Astrocyte (in vitro differentiated cells and primary cell): ENCODE measurements around the gene UTS2R. TPM values are rescaled to one million over a fixed set of nuclear protein-coding genes. Genes with fewer than 3 reads are reported as not detected.
"Not testable (repeated sequence)": the region's sequence is repeated elsewhere in the genome, so short reads cannot be mapped to it uniquely, and the experiment has no call there.

Source experiments
- DNase-seq: peaks from one replicate; pipeline ENCODE4 v3.0.0-alpha.2; 2010; ENCODE audit warnings: low read depth
- FAIRE-seq: peaks from 2 replicates; lab custom pipeline; 2011; peaks lifted over from hg19 to GRCh38; lab: Jason Lieb, UNC
- H2AFZ ChIP-seq: 2 replicates; pipeline ENCODE4 v1.6.0; 2012; ENCODE audit warnings: low read depth, low read length, inconsistent platforms
- H3K27ac ChIP-seq: 2 replicates; pipeline ENCODE4 v1.5.1; 2011; ENCODE audit warnings: low read depth, low read length, inconsistent platforms
- H3K27me3 ChIP-seq: 2 replicates; pipeline ENCODE4 v1.6.0; 2011; ENCODE audit warnings: low read length, inconsistent platforms; ENCODE audit not compliant: insufficient read depth
- H3K36me3 ChIP-seq: 2 replicates; pipeline ENCODE4 v1.5.1; 2011; ENCODE audit warnings: low read length, inconsistent platforms; ENCODE audit not compliant: insufficient read depth
- H3K4me1 ChIP-seq: 2 replicates; pipeline ENCODE4 v1.5.1; 2011; ENCODE audit warnings: low read length, inconsistent platforms; ENCODE audit not compliant: insufficient read depth
- H3K4me2 ChIP-seq: 2 replicates; pipeline ENCODE4 v1.6.0; 2012; ENCODE audit warnings: low read length, inconsistent platforms
- H3K4me3 ChIP-seq: 2 replicates; pipeline ENCODE4 v1.5.1; 2011; ENCODE audit warnings: low read depth, mild to moderate bottlenecking, low read length, inconsistent platforms; ENCODE audit not compliant: insufficient read depth
- H3K79me2 ChIP-seq: 2 replicates; pipeline ENCODE4 v1.6.0; 2012; ENCODE audit warnings: mild to moderate bottlenecking, low read length, inconsistent platforms; ENCODE audit not compliant: insufficient read depth
- H3K9ac ChIP-seq: 2 replicates; pipeline ENCODE4 v1.6.0; 2012; ENCODE audit warnings: mild to moderate bottlenecking, low read length, inconsistent platforms
- H3K9me3 ChIP-seq: 2 replicates; pipeline ENCODE4 v1.5.1; 2012; ENCODE audit warnings: low read depth, mild to moderate bottlenecking, low read length, inconsistent platforms; ENCODE audit not compliant: insufficient read depth
- H4K20me1 ChIP-seq: 2 replicates; pipeline ENCODE4 v1.6.0; 2012; ENCODE audit warnings: low read length, inconsistent platforms; ENCODE audit not compliant: insufficient read depth
- H3K27ac Mint-ChIP-seq: one replicate; pipeline ENCODE4 v1.8.0; 2021; ENCODE audit warnings: mild to moderate bottlenecking, mixed read lengths; ENCODE audit not compliant: unreplicated experiment
- H3K27me3 Mint-ChIP-seq: one replicate; pipeline ENCODE4 v1.8.0; 2021; ENCODE audit warnings: low read depth, mixed read lengths; ENCODE audit not compliant: unreplicated experiment
- H3K36me3 Mint-ChIP-seq: one replicate; pipeline ENCODE4 v1.8.0; 2021; ENCODE audit warnings: low read depth, mixed read lengths; ENCODE audit not compliant: unreplicated experiment
- H3K4me1 Mint-ChIP-seq: one replicate; pipeline ENCODE4 v1.8.0; 2021; ENCODE audit warnings: low read depth, mixed read lengths; ENCODE audit not compliant: unreplicated experiment
- H3K4me3 Mint-ChIP-seq: one replicate; pipeline ENCODE4 v1.8.0; 2021; ENCODE audit warnings: mild to moderate bottlenecking, moderate library complexity, mixed read lengths; ENCODE audit not compliant: unreplicated experiment
- H3K9me3 Mint-ChIP-seq: one replicate; pipeline ENCODE4 v1.8.0; 2021; ENCODE audit warnings: mild to moderate bottlenecking, mixed read lengths; ENCODE audit not compliant: unreplicated experiment
- CTCF ChIP-seq: IDR thresholded peaks from 2 replicates; pipeline ENCODE4 v1.5.1; 2011; ENCODE audit warnings: low read depth, mild to moderate bottlenecking, inconsistent platforms, low read length, moderate library complexity; ENCODE audit not compliant: insufficient read depth
- EZH2 ChIP-seq: IDR thresholded peaks from 2 replicates; pipeline ENCODE4 v1.6.1; 2012; ENCODE audit warnings: mild to moderate bottlenecking, low read length, inconsistent platforms; ENCODE audit not compliant: insufficient read depth
- total RNA-seq: library from RNA; stranded (reverse); gene quantifications from 2 replicates; pipeline ENCODE4 v1.2.1, GENCODE V29; 2021

UTS2R gene
- total RNA-seq, 1 donor from 2014 or later = not detected

GRCh38 chr17:82346342-82347300 lies 24.9 kb upstream of the UTS2R start:
- FAIRE-seq = no peak
- no peak overlapping the region for H3K27ac Mint-ChIP-seq

GRCh38 chr17:82347994-82348393 lies 23.6 kb upstream of the UTS2R start:
- FAIRE-seq, H3K9ac ChIP-seq, H3K36me3 ChIP-seq, H3K27ac Mint-ChIP-seq, H3K4me3 Mint-ChIP-seq, H3K4me2 ChIP-seq, H3K4me1 Mint-ChIP-seq, H3K36me3 Mint-ChIP-seq, H3K9me3 Mint-ChIP-seq, H3K27ac ChIP-seq, DNase-seq, H3K79me2 ChIP-seq, H3K4me3 ChIP-seq, H4K20me1 ChIP-seq, H3K9me3 ChIP-seq, H2AFZ ChIP-seq, H3K4me1 ChIP-seq, H3K27me3 ChIP-seq: not testable (repeated sequence)
- H3K27me3 Mint-ChIP-seq = peaks cover 31% of the 10 kb centered on the region

More at GRCh38 chr17:82346342-82347300, 24.9 kb upstream of the UTS2R start:
- H3K9me3 Mint-ChIP-seq = no peaks in the 10 kb centered on the region
- Histone ChIP-seq H3K9me3 (peaks cover 3% of the 10 kb centered on the region), H3K4me3 (no peak overlapping the region), H2AFZ (no peak overlapping the region), H3K27me3 (peaks cover 9% of the 10 kb centered on the region), H3K4me1 (no peaks in the 10 kb centered on the region), H3K27ac (no peak overlapping the region), H4K20me1 (no peaks in the 10 kb centered on the region), H3K9ac (no peak overlapping the region), H3K79me2 (no peaks in the 10 kb centered on the region), H3K36me3 (no peaks in the 10 kb centered on the region), H3K4me2 (no peak overlapping the region)
- H3K4me1 Mint-ChIP-seq = no peaks in the 10 kb centered on the region
- peaks cover 1% of the 10 kb centered on the region for H3K36me3 Mint-ChIP-seq
- no peak for DNase-seq
- no peak overlapping the region for H3K4me3 Mint-ChIP-seq
- peaks cover 30% of the 10 kb centered on the region for H3K27me3 Mint-ChIP-seq
- no peak for TF ChIP-seq CTCF
- TF ChIP-seq EZH2 = no peak

- Histone ChIP-seq H3K79me2 (no peaks in the 10 kb centered on the region), H3K4me3 (no peak overlapping the region), H4K20me1 (peaks cover 3% of the 10 kb centered on the region), H3K36me3 (no peaks in the 10 kb centered on the region), H3K4me2 (no peak overlapping the region), H3K27ac (no peak overlapping the region), H3K27me3 (peaks cover 9% of the 10 kb centered on the region), H3K9me3 (no peaks in the 10 kb centered on the region), H3K9ac (no peak overlapping the region), H3K4me1 (no peaks in the 10 kb centered on the region), H2AFZ (no peak overlapping the region)
- H3K27me3 Mint-ChIP-seq = peaks cover 27% of the 10 kb centered on the region
- TF ChIP-seq EZH2 = no peak
- no peak for TF ChIP-seq CTCF
- no peak for FAIRE-seq
- no peak for DNase-seq
- H3K9me3 Mint-ChIP-seq = no peaks in the 10 kb centered on the region
- H3K4me1 Mint-ChIP-seq = no peaks in the 10 kb centered on the region
- H3K36me3 Mint-ChIP-seq = peaks cover 1% of the 10 kb centered on the region
- H3K27ac Mint-ChIP-seq = no peak overlapping the region
- no peak overlapping the region for H3K4me3 Mint-ChIP-seq
Observed at GRCh38 chr17:82348434-82348833, 23.1 kb upstream of the UTS2R start.
